ENCODE data around the gene MRGPRD.

The MRGPRD gene

DNA sequence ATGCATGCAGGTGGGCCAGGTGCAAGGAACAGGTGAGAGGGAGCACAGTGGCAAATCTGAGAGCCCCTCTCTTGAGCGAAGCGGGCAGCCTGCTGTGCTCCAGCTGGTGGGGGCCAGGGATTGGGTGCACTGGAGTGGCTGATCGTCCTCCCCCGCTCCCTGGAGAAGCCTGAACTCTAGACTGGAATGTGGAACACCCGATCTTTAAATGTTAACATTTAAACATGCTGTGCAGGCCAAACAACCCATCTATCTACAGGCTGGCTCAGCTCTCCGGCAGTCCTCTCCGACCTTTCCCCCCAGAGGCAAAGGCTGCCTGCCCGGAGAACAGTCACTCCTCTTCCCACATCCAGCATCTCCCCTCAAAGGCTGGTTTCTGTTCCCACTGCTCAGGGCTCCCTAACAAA is 27.2 kb upstream of the MRGPRD start:
- Histone ChIP-seq H3K9me2 (replicated peaks; ENCODE audit: insufficient read depth, low read length) (no peaks in the 10 kb centered on the region), H3F3A (ENCODE audit: insufficient read depth, low read length) (no peaks in the 10 kb centered on the region), H3K9me3 (replicated peaks; ENCODE audit: insufficient read depth, low read length) (no peaks in the 10 kb centered on the region), H3K79me2 (ENCODE audit: low read length) (no peaks in the 10 kb centered on the region), H3K4me1 (ENCODE audit: low read length) (no peaks in the 10 kb centered on the region), H3K27me3 (replicated peaks; ENCODE audit: insufficient read depth, low read length) (peaks cover 100% of the 10 kb centered on the region), H3K36me3 (replicated peaks; ENCODE audit: insufficient read depth, low read length) (no peaks in the 10 kb centered on the region), H4K20me1 (ENCODE audit: insufficient read depth, low read length) (no peaks in the 10 kb centered on the region), H2AFZ (ENCODE audit: low read length) (no peak overlapping the region), H3K4me2 (ENCODE audit: low read depth, low read length) (no peak overlapping the region), H3K9ac (ENCODE audit: low read length) (no peak overlapping the region), H3K27ac (ENCODE audit: low read length) (no peak overlapping the region), H3K4me3 (ENCODE audit: low read length) (no peak overlapping the region)
- TF ChIP-seq EZH2 (optimal IDR thresholded peaks at IDR 0.05; ENCODE audit: low read depth, low read length), result no peak
- TF ChIP-seq, protein P1, sequence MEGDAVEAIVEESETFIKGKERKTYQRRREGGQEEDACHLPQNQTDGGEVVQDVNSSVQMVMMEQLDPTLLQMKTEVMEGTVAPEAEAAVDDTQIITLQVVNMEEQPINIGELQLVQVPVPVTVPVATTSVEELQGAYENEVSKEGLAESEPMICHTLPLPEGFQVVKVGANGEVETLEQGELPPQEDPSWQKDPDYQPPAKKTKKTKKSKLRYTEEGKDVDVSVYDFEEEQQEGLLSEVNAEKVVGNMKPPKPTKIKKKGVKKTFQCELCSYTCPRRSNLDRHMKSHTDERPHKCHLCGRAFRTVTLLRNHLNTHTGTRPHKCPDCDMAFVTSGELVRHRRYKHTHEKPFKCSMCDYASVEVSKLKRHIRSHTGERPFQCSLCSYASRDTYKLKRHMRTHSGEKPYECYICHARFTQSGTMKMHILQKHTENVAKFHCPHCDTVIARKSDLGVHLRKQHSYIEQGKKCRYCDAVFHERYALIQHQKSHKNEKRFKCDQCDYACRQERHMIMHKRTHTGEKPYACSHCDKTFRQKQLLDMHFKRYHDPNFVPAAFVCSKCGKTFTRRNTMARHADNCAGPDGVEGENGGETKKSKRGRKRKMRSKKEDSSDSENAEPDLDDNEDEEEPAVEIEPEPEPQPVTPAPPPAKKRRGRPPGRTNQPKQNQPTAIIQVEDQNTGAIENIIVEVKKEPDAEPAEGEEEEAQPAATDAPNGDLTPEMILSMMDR (IDR thresholded peaks at IDR 0.05; ENCODE audit: low read length), result no peak
- no peak for TF ChIP-seq EZH2phosphoT487 (IDR thresholded peaks at IDR 0.05; ENCODE audit: low read length)
- DNase-seq, result no peak

DNA sequence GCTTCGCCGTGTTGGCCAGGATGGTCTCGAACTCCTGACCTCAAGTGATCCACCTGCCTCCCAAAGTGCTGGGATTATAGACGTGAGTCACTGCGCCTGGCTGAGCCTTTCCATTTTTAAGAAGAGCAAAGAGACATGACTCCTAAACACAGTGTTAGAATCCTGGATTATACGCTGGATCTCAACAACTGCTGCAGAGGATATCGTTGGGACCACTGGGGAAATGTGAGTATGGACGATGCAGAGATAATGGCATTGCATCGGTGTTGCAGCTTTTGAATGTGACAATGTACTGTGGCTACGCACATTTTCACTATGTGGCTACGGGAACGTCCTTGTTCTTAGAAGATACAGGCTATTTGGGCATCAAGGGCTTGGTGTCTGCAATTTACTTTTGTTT is 26.0 kb upstream of the MRGPRD start:
- DNase-seq, result no peak
- no peaks in the 10 kb centered on the region for H3K9me3 ChIP-seq (replicated peaks; ENCODE audit: insufficient read depth, low read length)
- H3K9ac ChIP-seq (ENCODE audit: low read length), result no peak overlapping the region
- H3K4me2 ChIP-seq (ENCODE audit: low read depth, low read length), result no peak overlapping the region
- no peaks in the 10 kb centered on the region for H3K9me2 ChIP-seq (replicated peaks; ENCODE audit: insufficient read depth, low read length)
- H3K27ac ChIP-seq (ENCODE audit: low read length), result no peak overlapping the region
- H3K79me2 ChIP-seq (ENCODE audit: low read length), result no peaks in the 10 kb centered on the region
- no peaks in the 10 kb centered on the region for H3K4me1 ChIP-seq (ENCODE audit: low read length)
- H3K4me3 ChIP-seq (ENCODE audit: low read length), result no peak overlapping the region
- no peak overlapping the region for H2AFZ ChIP-seq (ENCODE audit: low read length)
- TF ChIP-seq, protein P1 (IDR thresholded peaks at IDR 0.05; ENCODE audit: low read length), result no peak
- TF ChIP-seq EZH2phosphoT487 (IDR thresholded peaks at IDR 0.05; ENCODE audit: low read length) (no peak), EZH2 (optimal IDR thresholded peaks at IDR 0.05; ENCODE audit: low read depth, low read length) (no peak)
- no peaks in the 10 kb centered on the region for H3K36me3 ChIP-seq (replicated peaks; ENCODE audit: insufficient read depth, low read length)
- H3F3A ChIP-seq (ENCODE audit: insufficient read depth, low read length), result no peaks in the 10 kb centered on the region
- H4K20me1 ChIP-seq (ENCODE audit: insufficient read depth, low read length), result no peaks in the 10 kb centered on the region
- H3K27me3 ChIP-seq (replicated peaks; ENCODE audit: insufficient read depth, low read length), result peaks cover 99% of the 10 kb centered on the region

DNA sequence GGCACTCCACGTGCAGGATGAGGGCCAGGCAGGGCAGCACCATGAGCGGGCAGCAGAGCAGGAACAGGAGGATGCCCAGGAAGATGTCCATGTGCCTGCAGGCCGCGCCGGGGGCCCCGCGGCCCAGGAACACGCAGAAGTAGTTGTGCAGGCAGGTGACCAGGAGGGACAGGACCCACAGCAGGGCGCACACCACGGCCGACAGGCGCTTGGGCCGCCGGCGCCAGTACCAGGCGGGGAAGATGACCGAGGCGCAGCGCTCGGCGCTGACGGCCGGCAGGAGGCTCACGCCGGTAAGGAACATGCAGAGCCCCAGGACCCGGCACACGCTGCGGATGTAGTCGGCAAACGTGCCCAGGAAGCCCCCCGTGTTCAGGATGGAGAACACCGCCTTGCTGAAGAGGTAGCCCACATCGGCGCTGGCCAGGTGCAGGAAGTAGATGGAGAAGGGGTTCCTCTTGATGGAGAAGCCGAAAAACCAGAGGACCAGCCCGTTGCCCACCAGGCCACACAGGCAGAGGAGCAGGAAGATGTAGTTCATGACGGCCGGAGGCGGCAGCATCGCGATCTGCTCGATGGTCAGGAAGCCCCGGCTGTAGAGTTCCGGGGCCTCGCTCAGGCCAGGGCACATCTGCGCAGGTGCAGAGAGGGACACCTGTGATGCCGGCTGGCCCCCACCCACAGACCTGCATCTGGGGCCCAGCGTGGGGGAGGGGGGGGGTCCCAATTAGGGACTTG is 25.0 kb upstream of the MRGPRD start:
- Histone ChIP-seq H3K79me2 (ENCODE audit: low read length) (no peaks in the 10 kb centered on the region), H3K27ac (ENCODE audit: low read length) (no peak overlapping the region), H3K4me3 (ENCODE audit: low read length) (no peak overlapping the region), H3K4me2 (ENCODE audit: low read depth, low read length) (no peak overlapping the region), H2AFZ (ENCODE audit: low read length) (no peak overlapping the region), H4K20me1 (ENCODE audit: insufficient read depth, low read length) (no peaks in the 10 kb centered on the region), H3K4me1 (ENCODE audit: low read length) (no peaks in the 10 kb centered on the region), H3K27me3 (replicated peaks; ENCODE audit: insufficient read depth, low read length) (peaks cover 99% of the 10 kb centered on the region), H3K9me3 (replicated peaks; ENCODE audit: insufficient read depth, low read length) (no peaks in the 10 kb centered on the region), H3K9me2 (replicated peaks; ENCODE audit: insufficient read depth, low read length) (no peaks in the 10 kb centered on the region), H3K36me3 (replicated peaks; ENCODE audit: insufficient read depth, low read length) (no peaks in the 10 kb centered on the region), H3K9ac (ENCODE audit: low read length) (no peak overlapping the region), H3F3A (ENCODE audit: insufficient read depth, low read length) (no peaks in the 10 kb centered on the region)
- TF ChIP-seq EZH2phosphoT487 (IDR thresholded peaks at IDR 0.05; ENCODE audit: low read length), result no peak
- TF ChIP-seq, protein P1 (IDR thresholded peaks at IDR 0.05; ENCODE audit: low read length), result no peak
- TF ChIP-seq EZH2 (optimal IDR thresholded peaks at IDR 0.05; ENCODE audit: low read depth, low read length), result no peak
- no peak for DNase-seq
